A549 (cell line): ENCODE data around the gene LILRA2. TPM values are rescaled to one million over a fixed set of nuclear protein-coding genes. Genes with fewer than 3 reads are reported as not detected.

Experiments used
- ATAC-seq, 2 experiments: fragments of 200-7000 bp in 1 of 2; fragments of >200 bp in 1 of 2; cut with Nextera tagmentation in 1 of 2; cut with Tn5 transposase in 1 of 2; 3 replicates each; pipeline versions ENCODE4 v1.8.0 to v1.9.1; 2018 to 2020; ENCODE audit warnings: mild to moderate bottlenecking in 1 of 2, moderate library complexity in 1 of 2
- CTCF ChIA-PET: fragments of 300-600 bp; sonication (Branson Sonifier 250); formaldehyde crosslinking; extraction: SDS; loops from one replicate; lab custom pipeline; 2021; ENCODE audit warnings: antibody characterized with exemption, inconsistent platforms; lab: Yijun Ruan, JAX
- POLR2A ChIA-PET: fragments of 350-600 bp; formaldehyde crosslinking; extraction: SDS; loops from one replicate; lab custom pipeline; 2021; ENCODE audit warnings: antibody characterized with exemption, inconsistent platforms; lab: Yijun Ruan, JAX
- DNase-seq, 2 experiments: peaks; one replicate each; pipeline versions ENCODE4 v3.0.0 to v3.0.0-alpha.2; 2011 to 2016; ENCODE audit warnings: low read depth in 1 of 2, low spot score in 1 of 2
- FAIRE-seq: peaks from 2 replicates; lab custom pipeline; 2011; peaks lifted over from hg19 to GRCh38; lab: Jason Lieb, UNC
- H3K27ac ChIP-seq, 2 experiments: fragments of >200 bp; sonication (Bioruptor Twin); formaldehyde crosslinking; 3 replicates each; pipeline ENCODE4 v1.5.1; 2016 to 2017
- H3K4me1 ChIP-seq: fragments of >200 bp; sonication (Bioruptor Twin); formaldehyde crosslinking; 3 replicates; pipeline ENCODE4 v1.6.1; 2016
- H3K4me2 ChIP-seq: fragments of >200 bp; sonication (Bioruptor Twin); formaldehyde crosslinking; 3 replicates; pipeline ENCODE4 v1.6.1; 2016
- H3K4me3 ChIP-seq: fragments of >200 bp; sonication (Bioruptor Twin); formaldehyde crosslinking; 3 replicates; pipeline ENCODE4 v1.5.1; 2016
- H3K9me3 ChIP-seq: fragments of >200 bp; sonication (Bioruptor Twin); formaldehyde crosslinking; 3 replicates; pipeline ENCODE4 v1.6.1; 2016
- BHLHE40 ChIP-seq: IDR thresholded peaks from 2 replicates; pipeline ENCODE4 v1.6.1; 2012; ENCODE audit warnings: low read depth, low read length, inconsistent platforms
- CTCF ChIP-seq: fragments of >200 bp; sonication (Bioruptor Twin); formaldehyde crosslinking; IDR thresholded peaks from 3 replicates; pipeline ENCODE4 v1.5.1; 2016
- E2F6 ChIP-seq: IDR thresholded peaks from 2 replicates; pipeline ENCODE4 v1.6.1; 2012; ENCODE audit warnings: low read depth, borderline replicate concordance
- EHF ChIP-seq: fragments of 250-450 bp; sonication (Bioruptor Pico); IDR thresholded peaks from 2 replicates; pipeline ENCODE4 v1.5.0; 2020; ENCODE audit warnings: mild to moderate bottlenecking
- ELK1 ChIP-seq: fragments of 150-350 bp; IDR thresholded peaks from 2 replicates; pipeline ENCODE4 v1.6.1; 2014; ENCODE audit warnings: low read depth, mild to moderate bottlenecking, low read length
- ESRRA ChIP-seq: fragments of 150-350 bp; IDR thresholded peaks from 2 replicates; pipeline ENCODE4 v1.6.1; 2014; ENCODE audit warnings: mild to moderate bottlenecking, low read length, borderline replicate concordance
- FOSL2 ChIP-seq, 2 experiments: fragments of 450-650 bp in 1 of 2; fragments of >200 bp in 1 of 2; sonication (Bioruptor Twin) in 1 of 2; formaldehyde crosslinking; IDR thresholded peaks; 2 replicates each; pipeline versions ENCODE4 v1.5.0 to v1.6.1; 2016 to 2020; ENCODE audit warnings: mild to moderate bottlenecking in 1 of 2, moderate library complexity in 1 of 2
- HES2 ChIP-seq: fragments of >200 bp; sonication (Bioruptor Twin); formaldehyde crosslinking; IDR thresholded peaks from 2 replicates; pipeline ENCODE4 v1.6.1; 2016
- HMGXB4 ChIP-seq: fragments of 250-450 bp; sonication (Bioruptor Pico); IDR thresholded peaks from 2 replicates; pipeline ENCODE4 v1.5.0; 2021; ENCODE audit warnings: mild to moderate bottlenecking, moderate library complexity, borderline replicate concordance
- HOXA7 ChIP-seq: fragments of 250-450 bp; sonication (Bioruptor Pico); IDR thresholded peaks from 2 replicates; pipeline ENCODE4 v1.5.0; 2020; ENCODE audit warnings: mild to moderate bottlenecking, moderate library complexity
- HOXB13 ChIP-seq: fragments of 250-450 bp; sonication (Bioruptor Pico); IDR thresholded peaks from 2 replicates; pipeline ENCODE4 v1.5.0; 2020; ENCODE audit warnings: low read depth, mild to moderate bottlenecking, moderate library complexity
- KDM1A ChIP-seq: fragments of 200-600 bp; sonication (generic); IDR thresholded peaks from 2 replicates; pipeline ENCODE4 v1.6.1; 2016; ENCODE audit warnings: low read depth, mild to moderate bottlenecking
- MAX ChIP-seq: IDR thresholded peaks from 2 replicates; pipeline ENCODE4 v1.6.1; 2012
- MAZ ChIP-seq: fragments of 150-350 bp; IDR thresholded peaks from 2 replicates; pipeline ENCODE4 v1.6.1; 2014; ENCODE audit warnings: antibody characterized with exemption, low read depth, low read length, borderline replicate concordance
- NFE2L2 ChIP-seq: fragments of 150-350 bp; conservative IDR thresholded peaks from 2 replicates; pipeline ENCODE4 v1.6.1; 2014; ENCODE audit warnings: low read length
- NPAS2 ChIP-seq: fragments of 250-450 bp; sonication (Bioruptor Pico); IDR thresholded peaks from 2 replicates; pipeline ENCODE4 v1.8.0; 2022; ENCODE audit warnings: mild to moderate bottlenecking, moderate library complexity, borderline replicate concordance
- PHF8 ChIP-seq: fragments of 200-600 bp; sonication (generic); IDR thresholded peaks from 2 replicates; pipeline ENCODE4 v1.6.1; 2016; ENCODE audit warnings: low read depth, mild to moderate bottlenecking, antibody characterized with exemption, moderate library complexity, borderline replicate concordance
- RARB ChIP-seq: fragments of 250-450 bp; sonication (Bioruptor Pico); IDR thresholded peaks from 2 replicates; pipeline ENCODE4 v1.8.0; 2021; ENCODE audit warnings: mild to moderate bottlenecking, moderate library complexity
- RCOR1 ChIP-seq: fragments of 150-350 bp; IDR thresholded peaks from 2 replicates; pipeline ENCODE4 v1.6.1; 2014; ENCODE audit warnings: antibody characterized with exemption, low read length, low read depth
- RNF2 ChIP-seq: fragments of 200-600 bp; sonication (generic); IDR thresholded peaks from 2 replicates; pipeline ENCODE4 v1.6.1; 2016; ENCODE audit warnings: low read depth, mild to moderate bottlenecking, antibody characterized with exemption, moderate library complexity, borderline replicate concordance
- SMC3 ChIP-seq: fragments of >200 bp; sonication (Bioruptor Twin); formaldehyde crosslinking; IDR thresholded peaks from 3 replicates; pipeline ENCODE4 v1.6.1; 2018; ENCODE audit warnings: inconsistent platforms
- SREBF2 ChIP-seq: fragments of 450-650 bp; IDR thresholded peaks from 2 replicates; pipeline ENCODE4 v1.6.1; 2014; ENCODE audit warnings: mild to moderate bottlenecking, moderate library complexity
- TP53 ChIP-seq: fragments of 250-450 bp; sonication (Bioruptor Pico); IDR thresholded peaks from 2 replicates; pipeline ENCODE4 v1.5.0; 2021; ENCODE audit warnings: mild to moderate bottlenecking, moderate library complexity
- ZFP36 ChIP-seq: fragments of 450-650 bp; IDR thresholded peaks from 2 replicates; pipeline ENCODE4 v1.6.1; 2014; ENCODE audit warnings: borderline replicate concordance; ENCODE audit not compliant: partially characterized antibody
- WGBS: methylation state at CpG from one replicate; pipeline ENCODE4 v1.1.6; 2017; ENCODE audit errors: missing lambda C conversion rate; 5-methylcytosine and 5-hydroxymethylcytosine counted together
- polyA plus RNA-seq, 4 experiments: library from polyadenylated mRNA; depleted of rRNA in 3 of 4; stranded (reverse); fragments of >200 nt; fragmentation: RNase III in 1 of 4; extraction: RNeasy Plus Mini Kit Qiagen cat#74134 plus additional on column Dnase treatment in 1 of 4; gene quantifications; 2 replicates in 3 of 4; 3 replicates in 1 of 4; pipeline ENCODE4 v1.2.3, GENCODE V29; 2011 to 2017

LILRA2 gene
- polyA plus RNA-seq, 2 of the 4 experiments (the other 2 are of a cell fraction), result not detected

GRCh38 chr19:54530866-54531265, 42.7 kb upstream of the LILRA2 start:
- no peak overlapping the region for H3K4me3 ChIP-seq
- WGBS, result 7% methylated on average over 5 of the region's 5 CpGs
- ChIA-PET POLR2A (no interaction called here), CTCF (no interaction called here)
- no peak for DNase-seq
- H3K4me2 ChIP-seq, result no peak overlapping the region
- TF ChIP-seq HES2, result no peak
- TF ChIP-seq MAZ, result no peak
- no peak for TF ChIP-seq NPAS2 (CRISPR knock-in tag)
- TF ChIP-seq KDM1A, result no peak
- no peak for TF ChIP-seq MAX
- H3K4me1 ChIP-seq, result no peaks in the 10 kb centered on the region
- ATAC-seq, result no peak
- no peak overlapping the region for H3K27ac ChIP-seq
- 0 out of 3 replicates have a peak, but pooled peaks cover 2% of the 10 kb centered on the region for H3K9me3 ChIP-seq
- FAIRE-seq, result no peak

- FAIRE-seq (no peak), ATAC-seq (no peak)
- no peak for TF ChIP-seq ELK1
- no peak for TF ChIP-seq FOSL2 (IDR thresholded peaks at IDR 0.05)
- TF ChIP-seq FOSL2 (CRISPR knock-in tag; IDR thresholded peaks at IDR 0.05), result no peak
- no peak for TF ChIP-seq SREBF2
- TF ChIP-seq RCOR1, result no peak
- TF ChIP-seq TP53 (CRISPR knock-in tag), result no peak
- no peak for TF ChIP-seq HOXA7 (CRISPR knock-in tag)
- no peak for TF ChIP-seq E2F6
- no peak for TF ChIP-seq PHF8
- no peak for TF ChIP-seq HMGXB4 (CRISPR knock-in tag)
- TF ChIP-seq, all 56 proteins: peak for 0
- CTCF ChIA-PET, result interaction anchor here (0.6 to 0.8 kb wide), 2 partner anchors 53 to 142 kb away, joined by 3 read pairs; no protein-coding TSS in a partner anchor
- no peak for DNase-seq
- H3K4me3 ChIP-seq, result no peak overlapping the region
- 10% methylated on average over 4 of the region's 4 CpGs for WGBS
- POLR2A ChIA-PET, result no interaction called here
- no peaks in the 10 kb centered on the region for H3K4me1 ChIP-seq
- no peaks in the 10 kb centered on the region for H3K9me3 ChIP-seq
- no peak overlapping the region for H3K4me2 ChIP-seq
- no peak overlapping the region for H3K27ac ChIP-seq
These were observed 41.1 kb upstream of the LILRA2 start for GRCh38 chr19:54532528-54532927.

- CTCF ChIA-PET, result no interaction called here
- Histone ChIP-seq H3K4me3 (no peak overlapping the region), H3K27ac (no peak overlapping the region), H3K4me2 (no peak overlapping the region), H3K4me1 (no peaks in the 10 kb centered on the region), H3K9me3 (no peaks in the 10 kb centered on the region)
- ATAC-seq (no peak), FAIRE-seq (no peak), DNase-seq (no peak)
- POLR2A ChIA-PET, result no interaction called here
- 1% methylated on average over 8 of the region's 8 CpGs for WGBS
- TF ChIP-seq RNF2 (no peak), BHLHE40 (no peak), EHF (CRISPR knock-in tag) (no peak), ESRRA (no peak), ELK1 (no peak), NFE2L2 (no peak), KDM1A (no peak), MAX (no peak), NPAS2 (CRISPR knock-in tag) (no peak), ZFP36 (no peak), HOXB13 (CRISPR knock-in tag) (no peak), SMC3 (no peak), CTCF (no peak), RARB (CRISPR knock-in tag) (no peak)
These were observed 40.1 kb upstream of the LILRA2 start for GRCh38 chr19:54533476-54533875.
